K562 (cell line): ENCODE data around the gene GRP. TPM values are rescaled to one million over a fixed set of nuclear protein-coding genes. Genes with fewer than 3 reads are reported as not detected.

Experiments
- ATAC-seq: fragments of 200-7000 bp; cut with Tn5 transposase; 3 replicates; pipeline ENCODE4 v1.9.1; 2020; ENCODE audit warnings: moderate library complexity
- BruUV-seq: library from RNA; stranded (reverse); fragments of 400-500 nt; replicated peaks from 2 replicates; lab custom pipeline; 2021; lab: Mats Ljungman, UMichigan
- CTCF ChIA-PET: fragments of 300-600 bp; formaldehyde crosslinking; extraction: SDS; loops from one replicate; lab custom pipeline; 2021; ENCODE audit warnings: low intra/inter-chr PET ratio; lab: Yijun Ruan, JAX
- POLR2A ChIA-PET: fragments of 300-600, 350-650 bp; sonication (Branson Sonifier 250); formaldehyde crosslinking; extraction: SDS; loops from one replicate; lab custom pipeline; 2021; ENCODE audit warnings: antibody characterized with exemption, inconsistent platforms; lab: Yijun Ruan, JAX
- DNase-seq, 4 experiments: peaks; one replicate each; pipeline versions ENCODE4 v3.0.0 to v3.0.0-alpha.2; 2011 to 2018; ENCODE audit warnings: low spot score in 3 of 4, mixed read lengths in 3 of 4; ENCODE audit errors: extremely low read depth in 1 of 4
- FAIRE-seq: peaks from 2 replicates; lab custom pipeline; 2011; peaks lifted over from hg19 to GRCh38; lab: Jason Lieb, UNC
- H2AFZ ChIP-seq: 2 replicates; pipeline ENCODE4 v1.6.0; 2011; ENCODE audit warnings: low read depth, low read length, control low read depth, inconsistent platforms
- H3K27ac ChIP-seq: fragments of 200-600 bp; 3 replicates; pipeline ENCODE4 v1.8.0; 2011; ENCODE audit warnings: low read depth, mild to moderate bottlenecking, control low read depth, inconsistent platforms, low read length, moderate library complexity, mixed read lengths; ENCODE audit errors: extremely low read depth
- H3K27me3 ChIP-seq, 2 experiments: fragments of 300-600 bp in 1 of 2; 2 replicates in 1 of 2; 3 replicates in 1 of 2; pipeline versions ENCODE4 v1.6.0 to v1.8.0; 2011; ENCODE audit warnings: inconsistent platforms in 2 of 2, low read length in 2 of 2, mild to moderate bottlenecking in 1 of 2, mixed read lengths in 1 of 2, moderate library complexity in 1 of 2; ENCODE audit not compliant: control insufficient read depth in 2 of 2, insufficient read depth in 2 of 2
- H3K36me3 ChIP-seq: fragments of 300-600 bp; 3 replicates; pipeline ENCODE4 v1.8.0; 2011; ENCODE audit warnings: mild to moderate bottlenecking, low read length, inconsistent platforms; ENCODE audit not compliant: control insufficient read depth, insufficient read depth
- H3K4me1 ChIP-seq, 2 experiments: fragments of 200-600 bp in 1 of 2; replicated peaks in 1 of 2; 2 replicates in 1 of 2; 3 replicates in 1 of 2; pipeline versions ENCODE4 v1.5.1 to v1.8.0; 2011; ENCODE audit warnings: inconsistent platforms in 2 of 2, low read length in 2 of 2, mild to moderate bottlenecking in 1 of 2, mixed read lengths in 1 of 2, moderate library complexity in 1 of 2; ENCODE audit not compliant: control insufficient read depth in 2 of 2, insufficient read depth in 2 of 2
- H3K4me2 ChIP-seq: 2 replicates; pipeline ENCODE4 v1.6.1; 2011; ENCODE audit warnings: low read length, control low read depth, inconsistent platforms, mixed read lengths; ENCODE audit not compliant: insufficient read depth
- H3K4me3 ChIP-seq: fragments of 200-600 bp; sonication (generic), shearing (Covaris generic); 2 replicates; pipeline ENCODE4 v1.5.1; 2016; ENCODE audit warnings: control low read depth, inconsistent platforms
- H3K79me2 ChIP-seq: fragments of 200-600 bp; 3 replicates; pipeline ENCODE4 v1.8.0; 2011; ENCODE audit warnings: low read length, inconsistent platforms; ENCODE audit not compliant: control insufficient read depth, insufficient read depth
- H3K9ac ChIP-seq, 2 experiments: 2 replicates each; pipeline versions ENCODE4 v1.6.0 to v1.6.1; 2011; ENCODE audit warnings: low read depth in 2 of 2, low read length in 2 of 2, control low read depth in 1 of 2, inconsistent platforms in 1 of 2, mild to moderate bottlenecking in 1 of 2, mixed read lengths in 1 of 2; ENCODE audit not compliant: insufficient read depth in 1 of 2
- H3K9me1 ChIP-seq: one replicate; pipeline ENCODE4 v1.6.0; 2011; ENCODE audit warnings: inconsistent platforms, mild to moderate bottlenecking, low read length, moderate library complexity; ENCODE audit not compliant: control insufficient read depth, insufficient read depth
- H3K9me3 ChIP-seq: replicated peaks from 2 replicates; pipeline ENCODE4 v1.5.1; 2011; ENCODE audit warnings: low read depth, low read length, inconsistent platforms; ENCODE audit not compliant: control insufficient read depth, insufficient read depth
- H4K20me1 ChIP-seq: replicated peaks from 2 replicates; pipeline ENCODE4 v1.6.1; 2011; ENCODE audit warnings: low read length, inconsistent platforms, mixed read lengths; ENCODE audit not compliant: control insufficient read depth, insufficient read depth
- CEBPG ChIP-seq, 3 experiments: fragments of 200-800 bp in 1 of 3; sonication (Bioruptor generic) in 1 of 3; sonication (generic) in 1 of 3; formaldehyde crosslinking in 1 of 3; IDR thresholded peaks in 2 of 3; conservative IDR thresholded peaks in 1 of 3; 2 replicates each; pipeline versions ENCODE4 v1.6.1 to v1.8.0; 2016 to 2022; ENCODE audit warnings: missing compliant biosample characterization in 2 of 3, missing genetic modification characterization in 2 of 3, mild to moderate bottlenecking in 1 of 3, missing genetic modification reagents in 1 of 3
- CHD4 ChIP-seq: fragments of 200-600 bp; sonication (generic); IDR thresholded peaks from 3 replicates; pipeline ENCODE4 v1.6.1; 2012; ENCODE audit warnings: low read depth, mild to moderate bottlenecking, mixed read lengths, low read length, inconsistent platforms; ENCODE audit not compliant: insufficient read depth, insufficient replicate concordance, poor library complexity, severe bottlenecking
- ELF4 ChIP-seq: fragments of 450-650 bp; formaldehyde crosslinking; IDR thresholded peaks from 2 replicates; pipeline ENCODE4 v1.4.0; 2022; ENCODE audit warnings: missing genetic modification characterization
- HIVEP1 ChIP-seq: fragments of 250-450 bp; sonication (Bioruptor Pico); IDR thresholded peaks from 2 replicates; pipeline ENCODE4 v1.4.0; 2020; ENCODE audit warnings: mild to moderate bottlenecking
- KAT2B ChIP-seq: IDR thresholded peaks from one replicate; pipeline ENCODE4 v1.6.1; 2012; ENCODE audit warnings: low read depth, mild to moderate bottlenecking, control low read depth, inconsistent platforms, low read length, moderate library complexity
- MCM5 ChIP-seq: fragments of 450-650 bp; IDR thresholded peaks from 2 replicates; pipeline ENCODE4 v1.6.1; 2016; ENCODE audit warnings: low read depth
- MEIS2 ChIP-seq: fragments of 450-650 bp; IDR thresholded peaks from 2 replicates; pipeline ENCODE4 v1.6.1; 2014; ENCODE audit warnings: mild to moderate bottlenecking; ENCODE audit not compliant: partially characterized antibody
- RAD21 ChIP-seq, 2 experiments: fragments of 250-450 bp in 1 of 2; fragments of 450-650 bp in 1 of 2; sonication (Bioruptor Pico) in 1 of 2; formaldehyde crosslinking in 1 of 2; IDR thresholded peaks in 1 of 2; conservative IDR thresholded peaks in 1 of 2; 2 replicates each; pipeline versions ENCODE4 v1.4.0 to v1.8.0; 2020 to 2022; ENCODE audit warnings: mild to moderate bottlenecking in 2 of 2, moderate library complexity in 1 of 2
- SRSF7 ChIP-seq: fragments of 200-400 bp; formaldehyde crosslinking; optimal IDR thresholded peaks from 2 replicates; pipeline ENCODE3; 2017; ENCODE audit warnings: mild to moderate bottlenecking, low read depth, low read length
- ZKSCAN3 ChIP-seq: fragments of 250-450 bp; sonication (Bioruptor Pico); IDR thresholded peaks from 2 replicates; pipeline ENCODE4 v1.4.0; 2020
- WGBS: fragments of 100-300 bp; shearing (Covaris generic); methylation state at CpG from one replicate; pipeline ENCODE4 v1.1.6; 2016; ENCODE audit warnings: low coverage, mixed read lengths; ENCODE audit not compliant: insufficient coverage; ENCODE audit errors: missing lambda C conversion rate; 5-methylcytosine and 5-hydroxymethylcytosine counted together
- in situ Hi-C: fragments of 300-500 bp; cut with MboI; formaldehyde crosslinking; loops from 4 replicates; pipeline ENCODE4 v1.15.0; 2018; ENCODE audit warnings: inconsistent platforms, mixed read lengths
- intact Hi-C: fragments of 100-400 bp; cut with micrococcal nuclease; formaldehyde crosslinking; loops from 2 replicates; pipeline ENCODE4 v1.14.2; 2022
- polyA plus RNA-seq, 8 experiments: library from polyadenylated mRNA; depleted of rRNA in 4 of 8; stranded (reverse) in 5 of 8; unstranded in 3 of 8; fragments of >200 nt; fragmentation: Nextera tagmentation in 2 of 8; fragmentation: Illumina TruSeq in 1 of 8; extraction: Ambion mirVana in 2 of 8; extraction: Trizol in 1 of 8; gene quantifications; 2 replicates each; pipeline versions ENCODE4 v1.2.1 to v1.2.3, GENCODE V29; 2011 to 2014; ENCODE audit warnings: inconsistent platforms in 1 of 8, missing spikeins in 1 of 8
- total RNA-seq, 7 experiments: library from RNA; depleted of rRNA in 6 of 7; stranded (reverse); fragments of >200 nt in 6 of 7; fragmentation: Illumina TruSeq in 2 of 7; extraction: Trizol in 2 of 7; gene quantifications; 2 replicates each; pipeline versions ENCODE4 v1.2.1 to v1.2.3, GENCODE V29; 2011 to 2021; ENCODE audit warnings: low replicate concordance in 1 of 7
- TF ChIP-seq, protein P1 (sequence below): sonication (generic); formaldehyde crosslinking; IDR thresholded peaks from 2 replicates; pipeline ENCODE4 v1.5.0; 2020; ENCODE audit warnings: missing genetic modification reagents
- TF ChIP-seq, protein P2 (sequence below): fragments of 250-450 bp; sonication (Bioruptor Pico); IDR thresholded peaks from 2 replicates; pipeline ENCODE4 v1.8.0; 2022; ENCODE audit warnings: moderate library complexity, mild to moderate bottlenecking, inconsistent platforms
- TF ChIP-seq, protein P3 (sequence below), 3 experiments: fragments of 200-800 bp in 1 of 3; sonication (Bioruptor generic) in 1 of 3; sonication (generic) in 1 of 3; formaldehyde crosslinking in 1 of 3; IDR thresholded peaks; 2 replicates each; pipeline versions ENCODE4 v1.6.1 to v1.8.0; 2016 to 2022; ENCODE audit warnings: mild to moderate bottlenecking in 2 of 3, missing compliant biosample characterization in 2 of 3, missing genetic modification characterization in 2 of 3, missing genetic modification reagents in 1 of 3

The GRP gene
- total and polyA plus RNA-seq, 9 of the 15 experiments (the other 6 are each of a cell fraction or from before 2014, with no cell fraction given) = 0.07 TPM; not detected in 8

DNA sequence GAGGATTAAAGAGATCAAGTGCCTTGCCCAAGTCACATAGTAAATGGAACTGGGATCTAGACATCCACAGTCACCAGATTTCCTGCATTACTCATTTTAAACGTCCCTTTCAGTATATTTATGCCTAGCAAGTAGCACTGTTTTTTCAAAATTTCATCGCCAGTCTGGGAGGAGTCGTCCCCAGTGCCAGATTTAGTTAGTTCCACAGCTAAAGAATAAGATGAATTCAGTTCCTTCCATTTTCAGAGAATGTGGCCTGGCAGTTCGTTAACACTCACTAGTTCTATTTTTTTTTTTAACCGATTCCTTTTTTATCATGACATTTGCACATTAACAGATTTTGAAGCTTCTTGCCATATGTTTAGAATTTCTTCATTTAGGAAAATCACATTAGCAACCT, 11.2 kb downstream of the GRP start:
- H3K79me2 ChIP-seq = no peaks in the 10 kb centered on the region
- no peak overlapping the region for H3K27ac ChIP-seq
- WGBS = 2% methylated on average over 5 of the region's 5 CpGs
- H3K27me3 ChIP-seq = no peaks in the 10 kb centered on the region
- no peaks in the 10 kb centered on the region for H3K4me1 ChIP-seq
- no peak overlapping the region for H3K4me2 ChIP-seq
- ATAC-seq (no peak), FAIRE-seq (no peak), DNase-seq (no peak)
- no peaks in the 10 kb centered on the region for H3K36me3 ChIP-seq
- no peak overlapping the region for H3K4me3 ChIP-seq
- H4K20me1 ChIP-seq = no peaks in the 10 kb centered on the region
- no peaks in the 10 kb centered on the region for H3K9me1 ChIP-seq
- H2AFZ ChIP-seq = no peak overlapping the region
- no peaks in the 10 kb centered on the region for H3K9me3 ChIP-seq
- H3K9ac ChIP-seq = no peak overlapping the region
- intact Hi-C loops (no loop called here), in situ Hi-C loops (no loop called here)
- BruUV-seq = no TSS peak
- POLR2A ChIA-PET = no interaction called here
- TF ChIP-seq KAT2B = no peak
- no peak for TF ChIP-seq CHD4
- TF ChIP-seq, protein P1, sequence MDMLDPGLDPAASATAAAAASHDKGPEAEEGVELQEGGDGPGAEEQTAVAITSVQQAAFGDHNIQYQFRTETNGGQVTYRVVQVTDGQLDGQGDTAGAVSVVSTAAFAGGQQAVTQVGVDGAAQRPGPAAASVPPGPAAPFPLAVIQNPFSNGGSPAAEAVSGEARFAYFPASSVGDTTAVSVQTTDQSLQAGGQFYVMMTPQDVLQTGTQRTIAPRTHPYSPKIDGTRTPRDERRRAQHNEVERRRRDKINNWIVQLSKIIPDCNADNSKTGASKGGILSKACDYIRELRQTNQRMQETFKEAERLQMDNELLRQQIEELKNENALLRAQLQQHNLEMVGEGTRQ (CRISPR knock-in tag) = no peak
- TF ChIP-seq, all 486 proteins: peak for 0
- CTCF ChIA-PET = no interaction called here

DNA sequence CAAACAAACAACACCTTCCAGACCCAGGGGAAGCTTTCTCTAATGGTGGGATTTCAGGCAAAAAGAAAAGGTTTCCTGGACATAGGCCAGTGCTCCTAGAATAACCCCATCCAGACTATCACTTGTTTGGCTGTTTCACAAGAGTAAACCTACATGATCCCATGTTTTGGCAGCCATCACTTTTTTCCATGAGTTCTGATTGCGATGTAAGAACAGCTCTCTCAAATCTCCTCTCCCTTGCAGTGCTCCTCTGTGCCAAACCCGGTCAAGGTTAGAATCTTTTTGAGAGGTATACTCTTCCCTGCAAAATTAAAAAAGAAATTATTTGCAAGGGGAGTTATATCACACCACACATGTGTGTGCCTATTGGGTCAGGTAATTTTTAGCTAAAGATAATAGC, 11.9 kb downstream of the GRP start:
- POLR2A ChIA-PET = interaction anchor here (0.6 kb wide), 1 partner anchor 15 kb away, joined by 3 read pairs; no protein-coding TSS in a partner anchor
- no peaks in the 10 kb centered on the region for H3K79me2 ChIP-seq
- 0% methylated on average over 2 of the region's 2 CpGs for WGBS
- no peaks in the 10 kb centered on the region for H3K4me1 ChIP-seq
- H3K9me3 ChIP-seq = no peaks in the 10 kb centered on the region
- no peak overlapping the region for H3K27ac ChIP-seq
- ATAC-seq (no peak), DNase-seq (no peak), FAIRE-seq (no peak)
- H3K9me1 ChIP-seq = no peaks in the 10 kb centered on the region
- no peak overlapping the region for H3K9ac ChIP-seq
- no peak overlapping the region for H3K4me2 ChIP-seq
- CTCF ChIA-PET = no interaction called here
- no TSS peak for BruUV-seq
- H3K36me3 ChIP-seq = no peaks in the 10 kb centered on the region
- no peaks in the 10 kb centered on the region for H3K27me3 ChIP-seq
- in situ Hi-C loops (no loop called here), intact Hi-C loops (no loop called here)
- no peak overlapping the region for H2AFZ ChIP-seq
- H4K20me1 ChIP-seq = no peaks in the 10 kb centered on the region
- H3K4me3 ChIP-seq = no peak overlapping the region
- no peak for TF ChIP-seq ZKSCAN3
- no peak for TF ChIP-seq HIVEP1 (CRISPR knock-in tag)
- TF ChIP-seq, protein P2, sequence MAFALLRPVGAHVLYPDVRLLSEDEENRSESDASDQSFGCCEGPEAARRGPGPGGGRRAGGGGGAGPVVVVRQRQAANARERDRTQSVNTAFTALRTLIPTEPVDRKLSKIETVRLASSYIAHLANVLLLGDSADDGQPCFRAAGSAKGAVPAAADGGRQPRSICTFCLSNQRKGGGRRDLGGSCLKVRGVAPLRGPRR (CRISPR knock-in tag) = no peak
- no peak for TF ChIP-seq RAD21 (CRISPR knock-in tag; conservative IDR thresholded peaks at IDR 0.05 in 1 of 2, IDR thresholded peaks at IDR 0.05 in 1 of 2)
- no peak for TF ChIP-seq CEBPG (CRISPR knock-in tag; IDR thresholded peaks at IDR 0.05)
- no peak for TF ChIP-seq CEBPG (tag; conservative IDR thresholded peaks at IDR 0.05 in 1 of 2, IDR thresholded peaks at IDR 0.05 in 1 of 2)
- TF ChIP-seq, protein P3, sequence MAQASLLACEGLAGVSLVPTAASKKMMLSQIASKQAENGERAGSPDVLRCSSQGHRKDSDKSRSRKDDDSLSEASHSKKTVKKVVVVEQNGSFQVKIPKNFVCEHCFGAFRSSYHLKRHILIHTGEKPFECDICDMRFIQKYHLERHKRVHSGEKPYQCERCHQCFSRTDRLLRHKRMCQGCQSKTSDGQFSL (CRISPR knock-in tag; IDR thresholded peaks at IDR 0.05) = no peak
- TF ChIP-seq, protein P3 (tag; IDR thresholded peaks at IDR 0.05) = no peak
- no peak for TF ChIP-seq SRSF7
- TF ChIP-seq MEIS2 = no peak
- TF ChIP-seq MCM5 = no peak
- TF ChIP-seq ELF4 (CRISPR knock-in tag) = no peak
